GM12891 (cell line): ENCODE results near the gene CHRNA9.

Source experiments
- DNase-seq: peaks from one replicate; pipeline ENCODE4 v3.0.0; 2011; ENCODE audit warnings: low spot score; ENCODE audit not compliant: insufficient read length
- FAIRE-seq: peaks from 2 replicates; lab custom pipeline; 2011; peaks lifted over from hg19 to GRCh38; lab: Jason Lieb, UNC
- PAX5 ChIP-seq: IDR thresholded peaks from 2 replicates; pipeline ENCODE4 v1.6.1; 2011; ENCODE audit warnings: low read length, moderate library complexity, mild to moderate bottlenecking; ENCODE audit not compliant: insufficient read depth, severe bottlenecking
- POLR2A ChIP-seq: IDR thresholded peaks from 2 replicates; pipeline ENCODE4 v1.6.1; 2011; ENCODE audit warnings: low read depth, low read length, control low read depth
- POLR2AphosphoS5 ChIP-seq: IDR thresholded peaks from 2 replicates; pipeline ENCODE4 v1.6.1; 2011; ENCODE audit warnings: low read depth, low read length, control low read depth
- POU2F2 ChIP-seq: IDR thresholded peaks from 2 replicates; pipeline ENCODE4 v1.6.1; 2011; ENCODE audit warnings: low read depth, mild to moderate bottlenecking, control low read depth, low read length, moderate library complexity
- SPI1 ChIP-seq: IDR thresholded peaks from 2 replicates; pipeline ENCODE4 v1.6.1; 2011; ENCODE audit warnings: low read depth, low read length, control low read depth
- TAF1 ChIP-seq: IDR thresholded peaks from 2 replicates; pipeline ENCODE4 v1.6.1; 2011; ENCODE audit warnings: low read depth, low read length, control low read depth

The CHRNA9 gene

GRCh38 chr4:40399578-40399977 is 64.4 kb downstream of the CHRNA9 start:
- TF ChIP-seq PAX5 (no peak), POLR2AphosphoS5 (no peak), SPI1 (no peak), POU2F2 (no peak), POLR2A (no peak), TAF1 (no peak)
- no peak for FAIRE-seq

GRCh38 chr4:40401096-40401495 is 66.0 kb downstream of the CHRNA9 start:
- FAIRE-seq: no peak
- DNase-seq: no peak
- TF ChIP-seq PAX5 (no peak), POLR2A (no peak), SPI1 (no peak), TAF1 (no peak), POLR2AphosphoS5 (no peak), POU2F2 (no peak)

More at GRCh38 chr4:40399578-40399977, 64.4 kb downstream of the CHRNA9 start:
- DNase-seq: no peak

- FAIRE-seq (no peak), DNase-seq (no peak)
- TF ChIP-seq TAF1: no peak
- TF ChIP-seq POLR2AphosphoS5: no peak
- no peak for TF ChIP-seq POLR2A
- no peak for TF ChIP-seq POU2F2
- no peak for TF ChIP-seq SPI1
- TF ChIP-seq PAX5: no peak
These were observed 66.5 kb downstream of the CHRNA9 start for GRCh38 chr4:40401631-40402030.

- FAIRE-seq (no peak), DNase-seq (no peak)
- TF ChIP-seq POLR2AphosphoS5 (no peak), SPI1 (no peak), PAX5 (no peak), POU2F2 (no peak), TAF1 (no peak), POLR2A (no peak)
These were observed 67.4 kb downstream of the CHRNA9 start for GRCh38 chr4:40402556-40402955.

- TF ChIP-seq PAX5 (no peak), POLR2AphosphoS5 (no peak), POLR2A (no peak), POU2F2 (no peak), SPI1 (no peak), TAF1 (no peak)
- no peak for FAIRE-seq
- no peak for DNase-seq
These were observed 67.9 kb downstream of the CHRNA9 start for GRCh38 chr4:40403081-40403480.
